Stomach smooth muscle (tissue), 2 donors: ENCODE measurements around the gene PRMT1.

ENCODE experiments used
- H3K27ac ChIP-seq: one replicate; pipeline ENCODE4 v1.7.0; 2013; ENCODE audit warnings: mild to moderate bottlenecking, low read length, inconsistent platforms
- H3K27me3 ChIP-seq, 2 donors: one replicate each; pipeline ENCODE4 v1.7.0; 2013; ENCODE audit warnings: low read length in 2 of 2; ENCODE audit not compliant: insufficient read depth in 2 of 2, control insufficient read depth in 1 of 2
- H3K36me3 ChIP-seq, 2 donors: one replicate each; pipeline ENCODE4 v1.7.0; 2013; ENCODE audit warnings: low read length in 2 of 2; ENCODE audit not compliant: control insufficient read depth in 2 of 2, insufficient read depth in 2 of 2
- H3K4me1 ChIP-seq: one replicate; pipeline ENCODE4 v1.7.0; 2013; ENCODE audit warnings: low read length; ENCODE audit not compliant: control insufficient read depth, insufficient read depth
- H3K4me3 ChIP-seq, 2 donors: one replicate each; pipeline ENCODE4 v1.7.0; 2013; ENCODE audit warnings: low read length in 2 of 2
- H3K9ac ChIP-seq, 2 donors: one replicate each; pipeline ENCODE4 v1.7.0; 2013; ENCODE audit warnings: low read length in 2 of 2, mild to moderate bottlenecking in 1 of 2
- H3K9me3 ChIP-seq, 2 donors: one replicate each; pipeline ENCODE4 v1.7.0; 2013; ENCODE audit warnings: low read length in 2 of 2; ENCODE audit not compliant: control insufficient read depth in 2 of 2
- donor health status: healthy.
- donor health status: Pancreatic carcinoma.

PRMT1 gene

GRCh38 chr19:49676136-49676783 lies 811 bp upstream of the PRMT1 start:
- Histone ChIP-seq H3K4me1 (peaks cover 40% of the 10 kb centered on the region), H3K4me3 (peak overlapping the region; percentile 67 to 78), H3K9me3 (no peaks in the 10 kb centered on the region), H3K9ac (peak overlapping the region; percentile 86 to 97), H3K27me3 (no peaks in the 10 kb centered on the region), H3K36me3 (peaks cover 0 to 3% of the 10 kb centered on the region in 2 donors), H3K27ac (peak overlapping the region; percentile 96)

- peak overlapping the region; percentile 96 for H3K27ac ChIP-seq
- peaks cover 40% of the 10 kb centered on the region for H3K4me1 ChIP-seq
- no peaks in the 10 kb centered on the region for H3K27me3 ChIP-seq
- H3K36me3 ChIP-seq = peaks cover 1 to 2% of the 10 kb centered on the region in 2 donors
- no peaks in the 10 kb centered on the region for H3K9me3 ChIP-seq
- H3K9ac ChIP-seq = peak overlapping the region; percentile 93 to 98
- peak overlapping the region; percentile 94 to 96 for H3K4me3 ChIP-seq
Observed at GRCh38 chr19:49676784-49677230, 264 bp upstream of the PRMT1 start.

GRCh38 chr19:49677901-49678674 lies 1.0 kb downstream of the PRMT1 start:
- Histone ChIP-seq H3K9me3 (no peaks in the 10 kb centered on the region), H3K27ac (peak overlapping the region; percentile 96), H3K4me1 (peaks cover 33% of the 10 kb centered on the region), H3K27me3 (no peaks in the 10 kb centered on the region), H3K36me3 (peaks cover 10 to 11% of the 10 kb centered on the region in 2 donors), H3K9ac (peak overlapping the region; percentile 47 to 98), H3K4me3 (peak overlapping the region; percentile 94 to 96)

GRCh38 chr19:49678985-49679770 lies 2.1 kb downstream of the PRMT1 start:
- H3K4me1 ChIP-seq = peaks cover 33% of the 10 kb centered on the region
- no peaks in the 10 kb centered on the region for H3K27me3 ChIP-seq
- H3K4me3 ChIP-seq = no peak overlapping the region
- no peak overlapping the region for H3K27ac ChIP-seq
- peaks cover 17 to 20% of the 10 kb centered on the region in 2 donors for H3K36me3 ChIP-seq
- H3K9ac ChIP-seq = no peak overlapping the region
- no peaks in the 10 kb centered on the region for H3K9me3 ChIP-seq

GRCh38 chr19:49679771-49680413 lies 2.8 kb downstream of the PRMT1 start:
- H3K4me3 ChIP-seq = peak overlapping the region; percentile 40
- H3K36me3 ChIP-seq = peaks cover 23 to 26% of the 10 kb centered on the region in 2 donors
- no peaks in the 10 kb centered on the region for H3K9me3 ChIP-seq
- H3K27ac ChIP-seq = peak overlapping the region; percentile 53
- no peaks in the 10 kb centered on the region for H3K27me3 ChIP-seq
- H3K4me1 ChIP-seq = peaks cover 33% of the 10 kb centered on the region
- no peak overlapping the region for H3K9ac ChIP-seq

- H3K9me3 ChIP-seq = no peaks in the 10 kb centered on the region
- no peaks in the 10 kb centered on the region for H3K27me3 ChIP-seq
- H3K4me3 ChIP-seq = peak overlapping the region; percentile 40
- H3K9ac ChIP-seq = peak overlapping the region in 1 of 2 donors; percentile 23
- H3K27ac ChIP-seq = peak overlapping the region; percentile 53
- peaks cover 30 to 33% of the 10 kb centered on the region in 2 donors for H3K36me3 ChIP-seq
- H3K4me1 ChIP-seq = peaks cover 33% of the 10 kb centered on the region
Observed at GRCh38 chr19:49680421-49681351, 3.6 kb downstream of the PRMT1 start.

DNA sequence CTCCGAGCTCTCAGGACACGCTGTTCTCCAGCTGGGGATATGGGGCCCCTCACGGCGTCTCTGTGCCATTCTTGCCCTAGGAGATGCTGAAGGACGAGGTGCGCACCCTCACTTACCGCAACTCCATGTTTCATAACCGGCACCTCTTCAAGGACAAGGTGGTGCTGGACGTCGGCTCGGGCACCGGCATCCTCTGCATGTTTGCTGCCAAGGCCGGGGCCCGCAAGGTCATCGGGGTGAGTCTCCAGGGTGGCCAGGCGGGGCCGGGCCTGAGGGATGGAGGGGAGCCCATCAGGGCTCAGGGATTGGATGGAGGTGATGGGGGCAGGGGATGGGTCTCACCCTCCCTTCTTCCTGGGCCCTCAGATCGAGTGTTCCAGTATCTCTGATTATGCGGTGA lies 4.8 kb downstream of the PRMT1 start:
- H3K9me3 ChIP-seq = no peaks in the 10 kb centered on the region
- H3K27ac ChIP-seq = no peak overlapping the region
- H3K9ac ChIP-seq = no peak overlapping the region
- peaks cover 30% of the 10 kb centered on the region for H3K4me1 ChIP-seq
- no peaks in the 10 kb centered on the region for H3K27me3 ChIP-seq
- no peak overlapping the region for H3K4me3 ChIP-seq
- H3K36me3 ChIP-seq = peaks cover 35 to 41% of the 10 kb centered on the region in 2 donors

DNA sequence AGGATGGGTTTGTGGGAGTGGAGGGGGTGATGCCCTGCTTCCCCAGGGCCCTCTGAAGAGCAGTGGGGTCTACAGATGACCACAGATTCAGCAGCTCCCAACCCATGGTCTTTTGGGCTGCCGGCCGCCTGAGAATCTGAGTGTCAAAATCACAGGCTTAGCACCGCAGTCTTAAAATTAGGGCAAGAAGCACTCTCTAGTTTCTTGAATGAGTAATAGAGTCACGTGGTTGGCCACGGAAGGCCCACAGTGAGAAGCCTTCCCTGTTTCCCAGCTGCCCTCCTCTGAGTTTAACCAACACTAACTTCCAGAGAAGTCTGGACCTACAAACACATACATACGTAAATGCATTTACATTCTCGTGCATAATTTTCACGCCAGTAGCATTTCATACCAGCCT lies 5.2 kb downstream of the PRMT1 start:
- H3K27me3 ChIP-seq = no peaks in the 10 kb centered on the region
- no peak overlapping the region for H3K27ac ChIP-seq
- no peak overlapping the region for H3K4me3 ChIP-seq
- H3K9ac ChIP-seq = no peak overlapping the region
- H3K9me3 ChIP-seq = no peaks in the 10 kb centered on the region
- peaks cover 39 to 41% of the 10 kb centered on the region in 2 donors for H3K36me3 ChIP-seq
- peaks cover 30% of the 10 kb centered on the region for H3K4me1 ChIP-seq

GRCh38 chr19:49683814-49684250 lies 6.8 kb downstream of the PRMT1 start:
- no peaks in the 10 kb centered on the region for H3K9me3 ChIP-seq
- peaks cover 0 to 1% of the 10 kb centered on the region in 2 donors for H3K27me3 ChIP-seq
- H3K9ac ChIP-seq = no peak overlapping the region
- H3K27ac ChIP-seq = no peak overlapping the region
- H3K4me1 ChIP-seq = peaks cover 20% of the 10 kb centered on the region
- peaks cover 39 to 46% of the 10 kb centered on the region in 2 donors for H3K36me3 ChIP-seq
- no peak overlapping the region for H3K4me3 ChIP-seq
